ENCODE measurements around the gene KMT2B.

The KMT2B gene

DNA sequence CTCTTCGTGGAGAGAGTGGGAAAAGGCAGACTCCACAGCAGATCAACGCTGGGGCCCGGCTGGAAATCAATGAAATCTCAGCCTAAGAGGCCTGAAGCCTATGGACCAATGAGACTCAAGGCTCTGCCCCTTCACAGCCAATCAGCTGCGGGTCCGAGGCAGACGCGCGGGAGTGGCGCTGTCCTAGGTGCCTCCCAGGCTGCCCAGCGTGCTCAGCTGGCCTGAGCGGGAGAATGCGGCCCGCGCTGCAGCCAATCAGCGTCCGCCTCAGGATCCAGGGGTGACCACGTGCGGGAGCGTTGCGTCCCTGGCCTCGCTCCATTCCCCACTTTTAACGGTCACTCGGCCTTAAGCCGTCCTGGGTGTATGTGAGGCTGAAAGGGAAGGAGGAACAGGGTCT, 13.6 kb upstream of the KMT2B start, which contains the start of gene ZBTB32:
ZBTB32 (plus strand) TSS at position 341 of the 400 bp plus-strand sequence. CDS start 10,069 bp downstream, outside the sequence.
- no peak within 1 kb of the TSS for H3K4me3 ChIP-seq (replicated peaks; ENCODE audit: low read depth, low read length)
- no peaks in the 10 kb centered on the region for H3K27me3 ChIP-seq (replicated peaks; ENCODE audit: control insufficient read depth, insufficient read depth, low read length)
- no peak for DNase-seq (ENCODE audit: extremely low read depth, insufficient read length)
- no peaks in the 10 kb centered on the region for H3K36me3 ChIP-seq (ENCODE audit: control insufficient read depth, insufficient read depth, low read length)
- TF ChIP-seq, protein P1, sequence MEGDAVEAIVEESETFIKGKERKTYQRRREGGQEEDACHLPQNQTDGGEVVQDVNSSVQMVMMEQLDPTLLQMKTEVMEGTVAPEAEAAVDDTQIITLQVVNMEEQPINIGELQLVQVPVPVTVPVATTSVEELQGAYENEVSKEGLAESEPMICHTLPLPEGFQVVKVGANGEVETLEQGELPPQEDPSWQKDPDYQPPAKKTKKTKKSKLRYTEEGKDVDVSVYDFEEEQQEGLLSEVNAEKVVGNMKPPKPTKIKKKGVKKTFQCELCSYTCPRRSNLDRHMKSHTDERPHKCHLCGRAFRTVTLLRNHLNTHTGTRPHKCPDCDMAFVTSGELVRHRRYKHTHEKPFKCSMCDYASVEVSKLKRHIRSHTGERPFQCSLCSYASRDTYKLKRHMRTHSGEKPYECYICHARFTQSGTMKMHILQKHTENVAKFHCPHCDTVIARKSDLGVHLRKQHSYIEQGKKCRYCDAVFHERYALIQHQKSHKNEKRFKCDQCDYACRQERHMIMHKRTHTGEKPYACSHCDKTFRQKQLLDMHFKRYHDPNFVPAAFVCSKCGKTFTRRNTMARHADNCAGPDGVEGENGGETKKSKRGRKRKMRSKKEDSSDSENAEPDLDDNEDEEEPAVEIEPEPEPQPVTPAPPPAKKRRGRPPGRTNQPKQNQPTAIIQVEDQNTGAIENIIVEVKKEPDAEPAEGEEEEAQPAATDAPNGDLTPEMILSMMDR (IDR thresholded peaks at IDR 0.05; ENCODE audit: insufficient read depth, low read length, poor library complexity, severe bottlenecking): no peak

DNA sequence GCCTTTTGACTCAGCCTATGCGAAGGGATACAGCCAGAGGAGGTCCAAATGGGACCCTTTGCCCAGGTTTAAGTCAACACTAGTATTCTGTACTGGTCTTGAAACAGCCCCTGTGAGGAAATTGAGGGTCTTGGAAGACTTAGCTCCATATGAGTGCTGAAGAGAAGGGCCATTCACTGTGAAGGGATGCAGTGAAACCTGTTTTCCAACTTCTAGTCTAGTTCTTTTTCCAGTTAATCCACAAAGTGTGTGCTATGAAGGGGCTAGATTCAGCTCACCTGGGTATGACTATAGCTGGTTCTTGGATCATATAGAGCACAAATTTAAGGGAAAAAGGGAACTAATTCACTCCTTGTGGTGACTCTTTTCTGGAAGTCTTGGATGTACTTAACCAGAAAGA, 9.4 kb upstream of the KMT2B start:
- no peak overlapping the region for H3K4me3 ChIP-seq (replicated peaks; ENCODE audit: low read depth, low read length)
- TF ChIP-seq, protein P1 (IDR thresholded peaks at IDR 0.05; ENCODE audit: insufficient read depth, low read length, poor library complexity, severe bottlenecking): no peak
- H3K36me3 ChIP-seq (ENCODE audit: control insufficient read depth, insufficient read depth, low read length): no peaks in the 10 kb centered on the region
- H3K27me3 ChIP-seq (replicated peaks; ENCODE audit: control insufficient read depth, insufficient read depth, low read length): no peaks in the 10 kb centered on the region
- DNase-seq (ENCODE audit: extremely low read depth, insufficient read length): no peak

DNA sequence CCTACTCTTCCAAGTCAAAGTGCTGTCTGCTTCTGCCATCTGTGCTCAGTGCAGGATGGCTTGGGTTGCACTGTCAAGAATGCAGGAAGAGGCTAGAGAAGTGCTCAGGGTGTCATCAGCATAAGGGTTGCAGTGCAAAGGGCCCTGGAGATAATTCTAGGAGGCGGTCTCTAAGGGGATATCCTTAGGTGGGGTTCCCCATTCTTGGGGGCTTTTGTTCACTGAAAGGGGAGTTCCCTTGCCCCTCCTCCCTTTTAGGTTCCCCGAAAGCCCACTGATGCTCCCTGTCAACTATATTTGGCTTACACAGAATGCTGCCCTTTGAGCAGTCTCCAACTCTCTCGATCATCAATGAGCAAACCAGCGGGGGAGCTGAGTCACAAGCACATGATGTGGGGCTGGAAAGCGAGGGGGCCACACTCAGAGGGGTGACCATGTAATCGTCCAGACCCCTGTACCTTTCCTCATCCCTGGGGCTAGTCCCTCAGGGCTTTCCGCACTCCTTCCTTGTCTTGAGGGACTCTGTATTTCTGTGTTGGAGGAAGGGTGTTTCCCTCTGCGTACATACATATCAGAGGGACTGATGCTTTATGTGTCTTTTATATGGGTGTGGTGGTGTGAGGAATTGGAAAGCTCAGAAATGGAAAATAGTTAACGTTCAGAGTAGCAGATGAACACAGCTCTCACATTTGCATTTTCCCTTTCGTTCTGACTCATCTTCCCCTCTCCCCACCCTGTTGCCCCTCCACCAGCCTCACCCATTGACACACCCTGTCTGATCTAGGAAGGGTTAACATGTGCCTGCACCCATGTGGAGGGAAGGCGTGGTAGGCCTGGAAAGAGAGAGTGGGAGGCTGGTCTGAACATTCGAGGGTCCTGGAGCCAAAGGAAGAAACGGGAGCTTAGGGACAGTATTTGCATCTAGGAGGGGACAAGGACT, 6.7 kb upstream of the KMT2B start:
- Histone ChIP-seq H3K27me3 (replicated peaks; ENCODE audit: control insufficient read depth, insufficient read depth, low read length) (no peaks in the 10 kb centered on the region), H3K36me3 (ENCODE audit: control insufficient read depth, insufficient read depth, low read length) (peaks cover 6% of the 10 kb centered on the region), H3K4me3 (replicated peaks; ENCODE audit: low read depth, low read length) (peak overlapping the region; percentile 43)
- DNase-seq (ENCODE audit: extremely low read depth, insufficient read length): peak; percentile 83
- TF ChIP-seq, protein P1 (IDR thresholded peaks at IDR 0.05; ENCODE audit: insufficient read depth, low read length, poor library complexity, severe bottlenecking): no peak

DNA sequence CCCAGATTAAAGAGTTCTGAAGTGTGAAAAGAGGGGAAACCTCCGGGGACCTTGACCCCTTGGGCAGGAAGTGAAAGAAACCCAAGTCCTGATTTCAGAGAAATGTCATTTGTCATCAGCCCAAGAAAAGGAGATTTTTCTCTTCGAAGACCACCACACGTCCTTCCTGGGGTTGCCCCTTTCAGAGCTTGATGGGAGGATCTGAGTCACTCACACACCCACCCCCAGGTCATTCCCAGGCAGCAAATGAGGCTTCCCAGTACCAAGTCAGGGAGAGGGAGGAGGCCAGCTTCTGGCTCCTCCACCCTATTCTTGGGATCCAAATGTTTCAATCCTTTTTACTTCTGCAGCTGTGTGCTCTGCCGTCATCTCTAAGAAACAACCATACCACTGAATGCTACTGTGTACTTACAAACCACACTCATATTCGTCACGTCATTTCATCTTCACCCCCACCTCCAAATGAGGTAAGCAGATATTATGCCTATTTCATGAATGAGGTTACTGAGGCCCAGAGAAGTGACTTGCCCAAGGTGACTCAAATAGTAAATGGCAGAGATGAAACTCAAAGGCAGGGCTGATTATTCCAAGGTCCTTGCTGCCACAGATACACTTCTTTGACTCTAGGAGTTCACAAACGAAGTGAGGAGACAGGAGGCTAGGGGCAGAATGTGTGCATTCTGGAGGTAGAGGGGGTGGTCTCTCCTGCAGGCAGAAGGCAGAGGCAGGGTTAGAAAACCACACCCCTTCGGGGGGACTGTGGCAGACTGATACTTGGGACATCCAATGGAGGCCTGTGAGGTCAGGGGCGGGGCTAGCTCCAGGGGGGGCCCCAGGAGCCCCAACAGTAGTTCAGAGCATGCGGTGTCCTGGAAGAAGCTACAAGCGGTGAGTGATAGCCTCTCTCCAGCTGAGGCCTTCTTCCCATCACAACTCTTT, 5.0 kb upstream of the KMT2B start:
- peak overlapping the region; percentile 85 for H3K4me3 ChIP-seq (replicated peaks; ENCODE audit: low read depth, low read length)
- TF ChIP-seq, protein P1 (IDR thresholded peaks at IDR 0.05; ENCODE audit: insufficient read depth, low read length, poor library complexity, severe bottlenecking): no peak
- H3K27me3 ChIP-seq (replicated peaks; ENCODE audit: control insufficient read depth, insufficient read depth, low read length): no peaks in the 10 kb centered on the region
- peaks cover 7% of the 10 kb centered on the region for H3K36me3 ChIP-seq (ENCODE audit: control insufficient read depth, insufficient read depth, low read length)
- peak; percentile 85 for DNase-seq (ENCODE audit: extremely low read depth, insufficient read length)

DNA sequence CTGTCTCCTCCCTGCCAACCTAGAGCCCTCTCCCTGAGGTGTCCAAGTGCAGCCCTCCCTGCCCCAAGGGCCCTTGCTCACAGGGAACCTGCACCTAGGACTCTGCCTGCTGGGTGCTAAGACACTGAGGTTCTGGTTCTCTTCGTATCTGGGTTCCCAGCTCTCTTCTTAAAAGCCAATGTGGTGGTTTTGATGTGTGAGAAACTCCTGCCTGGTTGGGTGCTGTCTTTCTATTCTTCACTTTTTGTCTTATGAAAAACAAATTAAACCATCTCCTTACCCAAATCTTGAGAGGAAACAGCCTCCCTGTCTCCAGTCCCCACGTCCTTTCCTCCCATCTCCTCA, 4.3 kb upstream of the KMT2B start:
- no peak for DNase-seq (ENCODE audit: extremely low read depth, insufficient read length)
- H3K4me3 ChIP-seq (replicated peaks; ENCODE audit: low read depth, low read length): peak overlapping the region; percentile 85
- no peaks in the 10 kb centered on the region for H3K27me3 ChIP-seq (replicated peaks; ENCODE audit: control insufficient read depth, insufficient read depth, low read length)
- TF ChIP-seq, protein P1 (IDR thresholded peaks at IDR 0.05; ENCODE audit: insufficient read depth, low read length, poor library complexity, severe bottlenecking): no peak
- H3K36me3 ChIP-seq (ENCODE audit: control insufficient read depth, insufficient read depth, low read length): peaks cover 7% of the 10 kb centered on the region
